Hepatocyte (in vitro differentiated cells): Measurements from ENCODE around the gene CYP27B1.

Experiments
- CTCF ChIP-seq: fragments of 200-600 bp; sonication (generic); IDR thresholded peaks from 2 replicates; pipeline ENCODE4 v1.5.1; 2016; ENCODE audit warnings: antibody characterized with exemption, mild to moderate bottlenecking; ENCODE audit not compliant: poor library complexity
- EZH2 ChIP-seq: fragments of 200-600 bp; sonication (generic); IDR thresholded peaks from 2 replicates; pipeline ENCODE4 v1.6.1; 2016; ENCODE audit warnings: antibody characterized with exemption, mild to moderate bottlenecking, borderline replicate concordance
- EZH2phosphoT487 ChIP-seq: fragments of 200-600 bp; sonication (generic); IDR thresholded peaks from one replicate; pipeline ENCODE4 v1.6.1; 2018; ENCODE audit warnings: antibody characterized with exemption, mild to moderate bottlenecking, low read depth, moderate library complexity; ENCODE audit not compliant: unreplicated experiment, severe bottlenecking

- TF ChIP-seq CTCF, result no peak
- no peak for TF ChIP-seq EZH2phosphoT487
- TF ChIP-seq EZH2, result no peak
Observed at GRCh38 chr12:57806677-57807076, 39.8 kb upstream of the CYP27B1 start.
